ENCODE results near the gene TKTL1. TPM values are rescaled to one million over a fixed set of nuclear protein-coding genes. Genes with fewer than 3 reads are reported as not detected.

TKTL1 gene
- total RNA-seq, 1 donor from 2014 or later, result not detected

- H3K27ac Mint-ChIP-seq, result peak overlapping the region; percentile 82
- peaks cover 4% of the 10 kb centered on the region for H3K36me3 Mint-ChIP-seq (ENCODE audit: insufficient read depth)
- no peaks in the 10 kb centered on the region for H3K27me3 Mint-ChIP-seq
- no peaks in the 10 kb centered on the region for H3K9me3 Mint-ChIP-seq (ENCODE audit: low read depth)
- H3K4me3 Mint-ChIP-seq (ENCODE audit: low read depth), result no peak overlapping the region
- no peak for TF ChIP-seq CTCF (IDR thresholded peaks at IDR 0.05; ENCODE audit: unreplicated experiment)
- peaks cover 2% of the 10 kb centered on the region for H3K4me1 Mint-ChIP-seq (ENCODE audit: low read depth)
- no peak for DNase-seq (ENCODE audit: low spot score, unreplicated experiment)
Measured at GRCh38 chrX:154365052-154365600, 69.5 kb downstream of the TKTL1 start.

GRCh38 chrX:154365997-154366665 is 70.5 kb downstream of the TKTL1 start:
- TF ChIP-seq CTCF (IDR thresholded peaks at IDR 0.05; ENCODE audit: unreplicated experiment), result no peak
- no peaks in the 10 kb centered on the region for H3K27me3 Mint-ChIP-seq
- peaks cover 2% of the 10 kb centered on the region for H3K4me1 Mint-ChIP-seq (ENCODE audit: low read depth)
- peaks cover 4% of the 10 kb centered on the region for H3K36me3 Mint-ChIP-seq (ENCODE audit: insufficient read depth)
- no peak overlapping the region for H3K4me3 Mint-ChIP-seq (ENCODE audit: low read depth)
- H3K9me3 Mint-ChIP-seq (ENCODE audit: low read depth), result no peaks in the 10 kb centered on the region
- DNase-seq (ENCODE audit: low spot score, unreplicated experiment), result no peak
- no peak overlapping the region for H3K27ac Mint-ChIP-seq

- Mint-ChIP-seq H3K4me3 (ENCODE audit: low read depth) (no peak overlapping the region), H3K27me3 (no peaks in the 10 kb centered on the region), H3K4me1 (ENCODE audit: low read depth) (peaks cover 2% of the 10 kb centered on the region), H3K9me3 (ENCODE audit: low read depth) (no peaks in the 10 kb centered on the region), H3K36me3 (ENCODE audit: insufficient read depth) (peaks cover 4% of the 10 kb centered on the region), H3K27ac (peak overlapping the region; percentile 84)
- DNase-seq (ENCODE audit: low spot score, unreplicated experiment), result no peak
- no peak for TF ChIP-seq CTCF (IDR thresholded peaks at IDR 0.05; ENCODE audit: unreplicated experiment)
Measured at GRCh38 chrX:154366666-154367055, 71.1 kb downstream of the TKTL1 start.

GRCh38 chrX:154367474-154368308 is 72.1 kb downstream of the TKTL1 start:
- peaks cover 2% of the 10 kb centered on the region for H3K4me1 Mint-ChIP-seq (ENCODE audit: low read depth)
- no peak for TF ChIP-seq CTCF (IDR thresholded peaks at IDR 0.05; ENCODE audit: unreplicated experiment)
- no peak for DNase-seq (ENCODE audit: low spot score, unreplicated experiment)
- H3K9me3 Mint-ChIP-seq (ENCODE audit: low read depth), result no peaks in the 10 kb centered on the region
- no peaks in the 10 kb centered on the region for H3K27me3 Mint-ChIP-seq
- H3K27ac Mint-ChIP-seq, result peak overlapping the region; percentile 89
- H3K4me3 Mint-ChIP-seq (ENCODE audit: low read depth), result no peak overlapping the region
- peaks cover 4% of the 10 kb centered on the region for H3K36me3 Mint-ChIP-seq (ENCODE audit: insufficient read depth)

- Mint-ChIP-seq H3K4me3 (ENCODE audit: low read depth) (peak overlapping the region; percentile 64), H3K4me1 (ENCODE audit: low read depth) (peaks cover 2% of the 10 kb centered on the region), H3K36me3 (ENCODE audit: insufficient read depth) (peaks cover 3% of the 10 kb centered on the region), H3K27me3 (no peaks in the 10 kb centered on the region), H3K27ac (peak overlapping the region; percentile 79), H3K9me3 (ENCODE audit: low read depth) (no peaks in the 10 kb centered on the region)
- no peak for TF ChIP-seq CTCF (IDR thresholded peaks at IDR 0.05; ENCODE audit: unreplicated experiment)
- no peak for DNase-seq (ENCODE audit: low spot score, unreplicated experiment)
Measured at GRCh38 chrX:154368630-154369448, 73.2 kb downstream of the TKTL1 start.

Measured in progenitor cell of endocrine pancreas (in vitro differentiated cells).